Breast epithelium (tissue), 4 donors: ENCODE data around the gene OR6Y1. TPM values are rescaled to one million over a fixed set of nuclear protein-coding genes. Genes with fewer than 3 reads are reported as not detected.

Experiments used
- DNase-seq, 2 donors: peaks; one replicate each; pipeline ENCODE4 v3.0.0-alpha.2; 2019; ENCODE audit warnings: low spot score in 2 of 2
- H3K27ac ChIP-seq, 2 donors: fragments of 200-600 bp; sonication (generic) in 1 of 2; one replicate each; pipeline ENCODE4 v1.5.1; 2016 to 2019; ENCODE audit warnings: mild to moderate bottlenecking in 1 of 2
- H3K27me3 ChIP-seq, 2 donors: fragments of 200-600 bp; sonication (generic) in 1 of 2; one replicate each; pipeline versions ENCODE4 v1.5.1 to v1.6.0; 2017 to 2019; ENCODE audit warnings: control low read depth in 1 of 2, mild to moderate bottlenecking in 1 of 2
- H3K36me3 ChIP-seq: fragments of 200-600 bp; one replicate; pipeline ENCODE4 v1.5.1; 2019
- H3K4me1 ChIP-seq, 2 donors: fragments of 200-600 bp; sonication (generic); one replicate each; pipeline ENCODE4 v1.5.1; 2016 to 2019; ENCODE audit warnings: control low read depth in 1 of 2
- H3K4me3 ChIP-seq, 3 donors: fragments of 200-600 bp; sonication (generic); 1 replicate in 2 of 3; 2 replicates in 1 of 3; pipeline ENCODE4 v1.5.1; 2016 to 2019; ENCODE audit warnings: mild to moderate bottlenecking in 3 of 3, moderate library complexity in 2 of 3
- H3K9me3 ChIP-seq, 2 donors: fragments of 200-600 bp; sonication (generic) in 1 of 2; one replicate each; pipeline ENCODE4 v1.5.1; 2016 to 2019; ENCODE audit warnings: control low read depth in 1 of 2
- CTCF ChIP-seq, 3 donors: fragments of 450-650 bp; IDR thresholded peaks; one replicate each; pipeline ENCODE4 v1.5.1; 2016 to 2017; ENCODE audit warnings: antibody characterized with exemption in 3 of 3, mild to moderate bottlenecking in 3 of 3, moderate library complexity in 3 of 3
- POLR2A ChIP-seq: fragments of 450-650 bp; IDR thresholded peaks from one replicate; pipeline ENCODE4 v1.6.1; 2016; ENCODE audit warnings: antibody characterized with exemption, mild to moderate bottlenecking, moderate library complexity
- POLR2AphosphoS5 ChIP-seq, 3 donors: sonication (generic); formaldehyde crosslinking; IDR thresholded peaks; one replicate each; pipeline ENCODE4 v1.6.1; 2017; ENCODE audit warnings: antibody characterized with exemption in 3 of 3
- intact Hi-C: fragments of 100-400 bp; cut with DNase I; formaldehyde crosslinking; loops from one replicate; pipeline ENCODE4 v1.15.1; 2023; ENCODE audit warnings: low total_unique reads
- total RNA-seq, 3 donors: library from RNA; depleted of rRNA; stranded (reverse); fragments of >200 nt; gene quantifications; one replicate each; pipeline ENCODE4 v1.1.0, GENCODE V29; 2016

OR6Y1 gene
- total RNA-seq, 3 donors from 2014 or later = not detected

- no peaks in the 10 kb centered on the region for H3K36me3 ChIP-seq
- H3K4me1 ChIP-seq = no peaks in the 10 kb centered on the region
- H3K27me3 ChIP-seq = no peaks in the 10 kb centered on the region
- TF ChIP-seq POLR2A = no peak
- no peak for TF ChIP-seq POLR2AphosphoS5 (IDR thresholded peaks at IDR 0.05)
- no peak for TF ChIP-seq CTCF (IDR thresholded peaks at IDR 0.05)
- no peaks in the 10 kb centered on the region for H3K9me3 ChIP-seq
- intact Hi-C loops = no loop called here
- no peak overlapping the region for H3K4me3 ChIP-seq
- DNase-seq = no peak
- H3K27ac ChIP-seq = no peak overlapping the region
Observed at GRCh38 chr1:158527190-158527815, 26.9 kb downstream of the OR6Y1 start.

- intact Hi-C loops = no loop called here
- no peaks in the 10 kb centered on the region for H3K36me3 ChIP-seq
- no peaks in the 10 kb centered on the region for H3K4me1 ChIP-seq
- no peaks in the 10 kb centered on the region for H3K27me3 ChIP-seq
- no peak overlapping the region for H3K27ac ChIP-seq
- peaks cover 0 to 8% of the 10 kb centered on the region in 2 donors for H3K9me3 ChIP-seq
- DNase-seq = no peak
- no peak overlapping the region for H3K4me3 ChIP-seq
- no peak for TF ChIP-seq POLR2AphosphoS5 (IDR thresholded peaks at IDR 0.05)
Observed at GRCh38 chr1:158521666-158522058, 32.5 kb downstream of the OR6Y1 start.

GRCh38 chr1:158520955-158521665 is 33.1 kb downstream of the OR6Y1 start:
- TF ChIP-seq CTCF (IDR thresholded peaks at IDR 0.05) (no peak), POLR2AphosphoS5 (IDR thresholded peaks at IDR 0.05) (no peak), POLR2A (no peak)
- intact Hi-C loops = no loop called here
- peaks cover 0 to 8% of the 10 kb centered on the region in 2 donors for H3K9me3 ChIP-seq

GRCh38 chr1:158520021-158520420 is 34.2 kb downstream of the OR6Y1 start:
- Histone ChIP-seq H3K4me3 (no peak overlapping the region), H3K9me3 (peaks cover 0 to 8% of the 10 kb centered on the region in 2 donors), H3K27ac (no peak overlapping the region), H3K4me1 (no peaks in the 10 kb centered on the region), H3K36me3 (no peaks in the 10 kb centered on the region), H3K27me3 (no peaks in the 10 kb centered on the region)
- DNase-seq = no peak
- no peak for TF ChIP-seq CTCF (IDR thresholded peaks at IDR 0.05)
- no peak for TF ChIP-seq POLR2AphosphoS5 (IDR thresholded peaks at IDR 0.05)
- intact Hi-C loops = no loop called here

More at GRCh38 chr1:158520955-158521665, 33.1 kb downstream of the OR6Y1 start:
- H3K4me1 ChIP-seq = no peaks in the 10 kb centered on the region
- no peaks in the 10 kb centered on the region for H3K36me3 ChIP-seq
- no peak for DNase-seq
- no peaks in the 10 kb centered on the region for H3K27me3 ChIP-seq
- no peak overlapping the region for H3K27ac ChIP-seq
- no peak overlapping the region for H3K4me3 ChIP-seq

GRCh38 chr1:158516966-158517365 is 37.2 kb downstream of the OR6Y1 start:
- Histone ChIP-seq H3K27ac (no peak overlapping the region), H3K4me1 (no peaks in the 10 kb centered on the region), H3K4me3 (no peak overlapping the region), H3K36me3 (no peaks in the 10 kb centered on the region), H3K9me3 (peaks cover 0 to 8% of the 10 kb centered on the region in 2 donors), H3K27me3 (no peaks in the 10 kb centered on the region)
- no peak for TF ChIP-seq POLR2A
- no peak for TF ChIP-seq POLR2AphosphoS5 (IDR thresholded peaks at IDR 0.05)
- no peak for TF ChIP-seq CTCF (IDR thresholded peaks at IDR 0.05)
- intact Hi-C loops = no loop called here
- DNase-seq = no peak
